Uterus (tissue), 2 donors: ENCODE measurements around the gene SLC17A8.

Experiments used
- CTCF ChIP-seq, 4 experiments: fragments of 200-600 bp in 2 of 4; fragments of 450-650 bp in 2 of 4; sonication (generic) in 2 of 4; IDR thresholded peaks; one replicate each; pipeline ENCODE4 v1.5.1; 2016 to 2019; ENCODE audit warnings: antibody characterized with exemption in 4 of 4, mild to moderate bottlenecking in 2 of 4, moderate library complexity in 1 of 4
- POLR2A ChIP-seq, 2 donors: fragments of 450-650 bp; IDR thresholded peaks; one replicate each; pipeline ENCODE4 v1.6.1; 2016; ENCODE audit warnings: antibody characterized with exemption in 2 of 2, mild to moderate bottlenecking in 1 of 2, moderate library complexity in 1 of 2

- TF ChIP-seq CTCF (IDR thresholded peaks at IDR 0.05), result no peak
- no peak for TF ChIP-seq POLR2A (IDR thresholded peaks at IDR 0.05)
Observed at GRCh38 chr12:100401660-100402059, 44.8 kb downstream of the SLC17A8 start.
